Calu3 (cell line): ENCODE results near the gene DAPK3. TPM values are rescaled to one million over a fixed set of nuclear protein-coding genes. Genes with fewer than 3 reads are reported as not detected.
A peak's percentile ranks its signal among the peaks of the same experiment; 100 is the strongest.

ENCODE experiments used
- BruUV-seq: library from RNA; stranded (reverse); fragments of 400-500 nt; replicated peaks from 2 replicates; lab custom pipeline; 2021; lab: Mats Ljungman, UMichigan
- CTCF ChIA-PET: fragments of 300-600 bp; sonication (Branson Sonifier 250); formaldehyde crosslinking; loops from one replicate; lab custom pipeline; 2022; ENCODE audit warnings: antibody characterized with exemption; lab: Charles Lee
- DNase-seq: peaks from one replicate; pipeline ENCODE4 v3.0.0; 2022
- H3K27ac Mint-ChIP-seq: one replicate; pipeline ENCODE4 v1.8.0; 2022; ENCODE audit warnings: mixed read lengths; ENCODE audit not compliant: unreplicated experiment
- H3K27me3 Mint-ChIP-seq: one replicate; pipeline ENCODE4 v1.8.0; 2022; ENCODE audit warnings: mixed read lengths; ENCODE audit not compliant: unreplicated experiment
- H3K36me3 Mint-ChIP-seq: one replicate; pipeline ENCODE4 v1.8.0; 2022; ENCODE audit warnings: mild to moderate bottlenecking, moderate library complexity, mixed read lengths; ENCODE audit not compliant: insufficient read depth, unreplicated experiment
- H3K4me1 Mint-ChIP-seq: one replicate; pipeline ENCODE4 v1.8.0; 2022; ENCODE audit warnings: mild to moderate bottlenecking, low read depth, mixed read lengths; ENCODE audit not compliant: unreplicated experiment
- H3K4me3 Mint-ChIP-seq: one replicate; pipeline ENCODE4 v1.8.0; 2022; ENCODE audit warnings: mild to moderate bottlenecking, low read depth, moderate library complexity, mixed read lengths; ENCODE audit not compliant: unreplicated experiment
- H3K9me3 Mint-ChIP-seq: one replicate; pipeline ENCODE4 v1.8.0; 2022; ENCODE audit warnings: low read depth, mixed read lengths; ENCODE audit not compliant: unreplicated experiment
- CTCF ChIP-seq: fragments of 200-600 bp; IDR thresholded peaks from one replicate; pipeline ENCODE4 v1.8.0; 2022; ENCODE audit warnings: antibody characterized with exemption; ENCODE audit not compliant: unreplicated experiment
- intact Hi-C: fragments of 100-400 bp; cut with micrococcal nuclease; formaldehyde crosslinking; loops from one replicate; pipeline ENCODE4 v1.10.0; 2022; ENCODE audit not compliant: unreplicated experiment
- total RNA-seq: library from RNA; stranded (reverse); gene quantifications from 2 replicates; pipeline ENCODE4 v1.2.3, GENCODE V29; 2022

The DAPK3 gene
- total RNA-seq, 1 experiment from 2014 or later: 50.9 TPM

- H3K4me3 Mint-ChIP-seq: no peak overlapping the region
- no peaks in the 10 kb centered on the region for H3K36me3 Mint-ChIP-seq
- peaks cover 4% of the 10 kb centered on the region for H3K27me3 Mint-ChIP-seq
- H3K27ac Mint-ChIP-seq: no peak overlapping the region
- TF ChIP-seq CTCF: no peak
- peak; percentile 45 for DNase-seq
- BruUV-seq: no TSS peak
- CTCF ChIA-PET: interaction anchor here (0.5 kb wide), 1 partner anchor 16 kb away, joined by 3 read pairs; no protein-coding TSS in a partner anchor
- peaks cover 9% of the 10 kb centered on the region for H3K4me1 Mint-ChIP-seq
- intact Hi-C loops: no loop called here
- no peaks in the 10 kb centered on the region for H3K9me3 Mint-ChIP-seq
These were observed 39.9 kb downstream of the DAPK3 start for GRCh38 chr19:3931041-3931440.

- Mint-ChIP-seq H3K4me1 (no peaks in the 10 kb centered on the region), H3K27me3 (peaks cover 31% of the 10 kb centered on the region), H3K27ac (no peak overlapping the region), H3K4me3 (no peak overlapping the region), H3K36me3 (peaks cover 6% of the 10 kb centered on the region), H3K9me3 (peaks cover 5% of the 10 kb centered on the region)
- CTCF ChIA-PET: no interaction called here
- DNase-seq: no peak
- BruUV-seq: no TSS peak
- intact Hi-C loops: no loop called here
- no peak for TF ChIP-seq CTCF
These were observed 47.0 kb downstream of the DAPK3 start for GRCh38 chr19:3923912-3924311.

GRCh38 chr19:3923096-3923758, 47.7 kb downstream of the DAPK3 start:
- BruUV-seq: no TSS peak
- no peak overlapping the region for H3K27ac Mint-ChIP-seq
- H3K4me3 Mint-ChIP-seq: no peak overlapping the region
- CTCF ChIA-PET: no interaction called here
- peaks cover 6% of the 10 kb centered on the region for H3K36me3 Mint-ChIP-seq
- DNase-seq: no peak
- H3K9me3 Mint-ChIP-seq: peaks cover 5% of the 10 kb centered on the region
- TF ChIP-seq CTCF: no peak
- intact Hi-C loops: no loop called here
- H3K4me1 Mint-ChIP-seq: no peaks in the 10 kb centered on the region
- H3K27me3 Mint-ChIP-seq: peaks cover 31% of the 10 kb centered on the region

- no peak for DNase-seq
- peaks cover 7% of the 10 kb centered on the region for H3K9me3 Mint-ChIP-seq
- TF ChIP-seq CTCF: no peak
- intact Hi-C loops: no loop called here
- H3K4me1 Mint-ChIP-seq: no peaks in the 10 kb centered on the region
- CTCF ChIA-PET: no interaction called here
- no peak overlapping the region for H3K4me3 Mint-ChIP-seq
- no TSS peak for BruUV-seq
- peaks cover 14% of the 10 kb centered on the region for H3K27me3 Mint-ChIP-seq
- H3K36me3 Mint-ChIP-seq: no peaks in the 10 kb centered on the region
- no peak overlapping the region for H3K27ac Mint-ChIP-seq
These were observed 51.1 kb downstream of the DAPK3 start for GRCh38 chr19:3919793-3920192.
